B cell (primary cell): ENCODE data around the gene PLG. TPM values are rescaled to one million over a fixed set of nuclear protein-coding genes. Genes with fewer than 3 reads are reported as not detected.
"Not testable (repeated sequence)": the region's sequence is repeated elsewhere in the genome, so short reads cannot be mapped to it uniquely, and the experiment has no call there.

ENCODE experiments used
- ATAC-seq: fragments of 200-7000 bp; cut with Tn5 transposase; one replicate; pipeline ENCODE4 v1.10.0; 2021; ENCODE audit warnings: low read depth, mild to moderate bottlenecking, moderate number of reproducible peaks, moderate library complexity
- CTCF ChIA-PET: fragments of 350-600 bp; sonication (Branson Sonifier 250); formaldehyde crosslinking; loops from one replicate; lab custom pipeline; 2021; ENCODE audit warnings: antibody characterized with exemption, inconsistent platforms; lab: Charles Lee
- POLR2A ChIA-PET: fragments of 350-600 bp; sonication (Branson Sonifier 250); formaldehyde crosslinking; loops from one replicate; lab custom pipeline; 2021; ENCODE audit warnings: antibody characterized with exemption; lab: Charles Lee
- DNase-seq: peaks from one replicate; pipeline ENCODE4 v3.0.0; 2013
- H2AFZ ChIP-seq: 2 replicates; pipeline ENCODE4 v1.6.1; 2012; ENCODE audit warnings: mild to moderate bottlenecking, low read depth, low read length; ENCODE audit not compliant: insufficient read depth, poor library complexity, severe bottlenecking
- H3K27ac ChIP-seq, 2 donors: 1 replicate in 1 of 2; 2 replicates in 1 of 2; pipeline ENCODE4 v1.5.1; 2012 to 2013; ENCODE audit warnings: low read length in 2 of 2, mild to moderate bottlenecking in 2 of 2, moderate library complexity in 1 of 2
- H3K27me3 ChIP-seq, 4 experiments: fragments of 200-600 bp in 1 of 4; sonication (generic) in 1 of 4; replicated peaks in 1 of 4; 1 replicate in 2 of 4; 2 replicates in 2 of 4; pipeline versions ENCODE4 v1.6.1 to v1.7.0; 2013 to 2016; ENCODE audit warnings: low read length in 3 of 4, mild to moderate bottlenecking in 2 of 4, mixed read lengths in 1 of 4, moderate library complexity in 1 of 4; ENCODE audit not compliant: insufficient read depth in 4 of 4, control insufficient read depth in 3 of 4; ENCODE audit errors: control extremely low read depth in 1 of 4
- H3K36me3 ChIP-seq, 2 experiments: replicated peaks in 1 of 2; 1 replicate in 1 of 2; 2 replicates in 1 of 2; pipeline versions ENCODE4 v1.6.1 to v1.7.1; 2013; ENCODE audit warnings: low read length in 1 of 2; ENCODE audit not compliant: insufficient read depth in 2 of 2, control insufficient read depth in 1 of 2; ENCODE audit errors: control extremely low read depth in 1 of 2, extremely low read depth in 1 of 2
- H3K4me1 ChIP-seq, 2 donors: fragments of 200-600 bp in 1 of 2; sonication (generic) in 1 of 2; 1 replicate in 1 of 2; 2 replicates in 1 of 2; pipeline versions ENCODE4 v1.5.1 to v1.6.1; 2013 to 2017; ENCODE audit warnings: low read length in 2 of 2; ENCODE audit not compliant: control insufficient read depth in 2 of 2, insufficient read depth in 2 of 2
- H3K4me2 ChIP-seq: replicated peaks from 2 replicates; pipeline ENCODE3; 2012; ENCODE audit warnings: mild to moderate bottlenecking, low read depth, low read length; ENCODE audit not compliant: poor library complexity, severe bottlenecking
- H3K4me3 ChIP-seq, 5 experiments: fragments of 200-600 bp in 1 of 5; sonication (generic) in 1 of 5; 1 replicate in 3 of 5; 2 replicates in 2 of 5; pipeline versions ENCODE4 v1.5.1 to v1.7.0; 2011 to 2016; ENCODE audit warnings: low read length in 4 of 5, mild to moderate bottlenecking in 4 of 5, low read depth in 2 of 5, control low read depth in 1 of 5, moderate library complexity in 1 of 5; ENCODE audit not compliant: insufficient read depth in 1 of 5; ENCODE audit errors: control extremely low read depth in 1 of 5, extremely low read depth in 1 of 5
- H3K79me2 ChIP-seq: fragments of 200-600 bp; sonication (generic); one replicate; pipeline ENCODE4 v1.6.0; 2016; ENCODE audit warnings: low read length; ENCODE audit not compliant: control insufficient read depth, insufficient read depth
- H3K9ac ChIP-seq: fragments of 200-600 bp; sonication (generic); 2 replicates; pipeline ENCODE4 v1.6.1; 2017; ENCODE audit warnings: mild to moderate bottlenecking, low read length, moderate library complexity
- H3K9me3 ChIP-seq, 3 donors: one replicate each; pipeline versions ENCODE4 v1.6.1 to v1.7.1; 2013; ENCODE audit warnings: low read length in 2 of 3; ENCODE audit not compliant: control insufficient read depth in 2 of 3, insufficient read depth in 1 of 3; ENCODE audit errors: control extremely low read depth in 1 of 3
- H4K20me1 ChIP-seq: 2 replicates; pipeline ENCODE4 v1.6.0; 2012; ENCODE audit warnings: mild to moderate bottlenecking, low read length; ENCODE audit not compliant: insufficient read depth, control insufficient read depth, poor library complexity, severe bottlenecking
- H3K27ac Mint-ChIP-seq: one replicate; pipeline ENCODE4 v1.8.0; 2021; ENCODE audit warnings: mixed read lengths
- H3K27me3 Mint-ChIP-seq: one replicate; pipeline ENCODE4 v1.8.0; 2021; ENCODE audit warnings: mixed read lengths
- H3K4me1 Mint-ChIP-seq: one replicate; pipeline ENCODE4 v1.8.0; 2021; ENCODE audit warnings: mixed read lengths
- H3K4me3 Mint-ChIP-seq: one replicate; pipeline ENCODE4 v1.8.0; 2021; ENCODE audit warnings: mixed read lengths
- H3K9me3 Mint-ChIP-seq: one replicate; pipeline ENCODE4 v1.8.0; 2022; ENCODE audit warnings: mixed read lengths; ENCODE audit not compliant: insufficient read depth
- CTCF ChIP-seq: fragments of 200-600 bp; IDR thresholded peaks from one replicate; pipeline ENCODE4 v1.8.0; 2022; ENCODE audit warnings: antibody characterized with exemption, mild to moderate bottlenecking
- EZH2 ChIP-seq: IDR thresholded peaks from 2 replicates; pipeline ENCODE4 v1.6.1; 2012; ENCODE audit warnings: borderline replicate concordance, low read depth, mild to moderate bottlenecking, moderate library complexity, low read length; ENCODE audit not compliant: insufficient read depth, poor library complexity, severe bottlenecking
- WGBS: methylation state at CpG from one replicate; pipeline ENCODE4 v1.1.5; 2013; ENCODE audit warnings: missing lambda C conversion rate; ENCODE audit not compliant: insufficient coverage; 5-methylcytosine and 5-hydroxymethylcytosine counted together
- intact Hi-C: fragments of 100-400 bp; cut with micrococcal nuclease; formaldehyde crosslinking; loops from one replicate; pipeline ENCODE4 v1.10.0; 2022
- polyA plus RNA-seq: library from polyadenylated mRNA; depleted of rRNA; stranded (reverse); fragments of >200 nt; gene quantifications from 2 replicates; pipeline ENCODE4 v1.2.3, GENCODE V29; 2012
- total RNA-seq, 2 donors: library from RNA; stranded (reverse); fragments of 120-200 nt in 1 of 2; gene quantifications; 1 replicate in 1 of 2; 2 replicates in 1 of 2; pipeline versions ENCODE4 v1.2.3 to v1.2.4, GENCODE V29; 2013 to 2022

The PLG gene
- total and polyA plus RNA-seq, 2 donors (not counting 1 experiment from before 2014, with no cell fraction given) = 0.32 TPM; not detected in 1

- POLR2A ChIA-PET = no interaction called here
- DNase-seq = no peak
- no peak for ATAC-seq
- Mint-ChIP-seq H3K4me3 (no peak overlapping the region), H3K27me3 (peaks cover 10% of the 10 kb centered on the region), H3K4me1 (no peaks in the 10 kb centered on the region), H3K9me3 (no peaks in the 10 kb centered on the region), H3K27ac (no peak overlapping the region)
- CTCF ChIA-PET = no interaction called here
- WGBS = 75% methylated on average over 1 of the region's 2 CpGs
- Histone ChIP-seq H3K9me3 (peaks cover 0 to 6% (median 0%) of the 10 kb centered on the region in 3 donors), H3K4me2 (no peak overlapping the region), H4K20me1 (no peaks in the 10 kb centered on the region), H3K27me3 (peaks cover 0 to 3% (median 0%) of the 10 kb centered on the region in 4 experiments), H3K4me1 (no peaks in the 10 kb centered on the region), H3K36me3 (no peaks in the 10 kb centered on the region), H3K4me3 (no peak overlapping the region), H3K27ac (no peak overlapping the region), H3K79me2 (no peaks in the 10 kb centered on the region), H3K9ac (no peak overlapping the region), H2AFZ (no peak overlapping the region)
- intact Hi-C loops = no loop called here
- TF ChIP-seq CTCF (no peak), EZH2 (no peak)
Observed at GRCh38 chr6:160662842-160663241, 39.2 kb upstream of the PLG start.

- ATAC-seq, CTCF ChIA-PET, H3K4me1 ChIP-seq, H3K27me3 ChIP-seq, H3K27ac Mint-ChIP-seq, H3K27ac ChIP-seq, H3K9me3 Mint-ChIP-seq, H3K36me3 ChIP-seq, intact Hi-C loops, H3K4me2 ChIP-seq, H3K4me3 ChIP-seq, H3K27me3 Mint-ChIP-seq, H3K9me3 ChIP-seq, H4K20me1 ChIP-seq, H2AFZ ChIP-seq, H3K4me3 Mint-ChIP-seq, POLR2A ChIA-PET, H3K9ac ChIP-seq, H3K4me1 Mint-ChIP-seq, DNase-seq, H3K79me2 ChIP-seq: not testable (repeated sequence)
- WGBS = no CpG with 5 or more reads among the region's 1 CpG
Observed at GRCh38 chr6:160664198-160664597, 37.8 kb upstream of the PLG start, which contains the start of gene LPA. TSS of gene LPA (minus strand) at chr6:160664275. CDS start at chr6:160664214, 61 bp downstream.
